HG03064 (cell line): ENCODE data around the gene DHRS1.
A peak's percentile ranks its signal among the peaks of the same experiment; 100 is the strongest.
"Not testable (repeated sequence)": the region's sequence is repeated elsewhere in the genome, so short reads cannot be mapped to it uniquely, and the experiment has no call there.

Experiments
- ATAC-seq: cut with Tn5 transposase; IDR thresholded peaks from one replicate; pipeline ENCODE4 v1.9.1; 2021; ENCODE audit warnings: low read depth; ENCODE audit not compliant: unreplicated experiment

Gene DHRS1

DNA sequence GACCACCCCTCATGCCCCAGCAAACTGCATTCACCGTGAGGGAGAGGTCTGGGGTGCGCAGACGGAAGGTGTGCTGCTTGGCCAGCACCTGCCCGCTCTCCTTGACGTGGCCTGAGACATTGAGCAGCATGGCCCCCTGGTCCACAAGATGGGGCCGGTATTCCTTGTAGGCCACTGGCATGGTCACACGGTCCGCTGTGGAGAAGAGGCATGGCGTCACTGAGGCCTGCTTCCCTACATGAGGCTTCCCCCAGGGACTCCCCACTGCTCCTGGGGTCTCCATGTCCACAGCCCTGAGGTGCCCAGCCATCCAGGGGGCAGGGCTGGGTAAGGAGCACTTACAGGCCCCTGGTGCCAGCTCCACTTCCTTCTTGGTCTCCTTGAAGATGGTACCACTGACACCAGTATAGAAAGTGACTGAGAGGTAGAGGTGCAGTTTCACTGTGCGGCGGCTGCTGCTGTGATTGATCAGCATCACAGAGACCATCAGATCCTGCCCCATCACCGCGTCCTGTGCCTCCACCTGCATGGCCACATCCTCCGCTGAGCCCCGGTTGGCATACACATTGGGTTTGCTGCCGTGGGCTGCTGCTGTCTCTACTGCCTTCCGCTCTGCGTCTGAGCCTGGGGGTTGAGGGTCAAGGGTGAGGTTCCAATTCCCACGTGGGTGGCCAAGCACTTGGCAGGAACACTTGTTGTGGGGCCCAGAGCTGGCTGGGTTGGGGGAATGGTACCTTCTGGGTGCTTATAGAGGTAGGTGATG is 44.8 kb downstream of the DHRS1 start:
- ATAC-seq: no peak

GRCh38 chr14:24253936-24254335 is 45.6 kb downstream of the DHRS1 start:
- ATAC-seq: no peak

DNA sequence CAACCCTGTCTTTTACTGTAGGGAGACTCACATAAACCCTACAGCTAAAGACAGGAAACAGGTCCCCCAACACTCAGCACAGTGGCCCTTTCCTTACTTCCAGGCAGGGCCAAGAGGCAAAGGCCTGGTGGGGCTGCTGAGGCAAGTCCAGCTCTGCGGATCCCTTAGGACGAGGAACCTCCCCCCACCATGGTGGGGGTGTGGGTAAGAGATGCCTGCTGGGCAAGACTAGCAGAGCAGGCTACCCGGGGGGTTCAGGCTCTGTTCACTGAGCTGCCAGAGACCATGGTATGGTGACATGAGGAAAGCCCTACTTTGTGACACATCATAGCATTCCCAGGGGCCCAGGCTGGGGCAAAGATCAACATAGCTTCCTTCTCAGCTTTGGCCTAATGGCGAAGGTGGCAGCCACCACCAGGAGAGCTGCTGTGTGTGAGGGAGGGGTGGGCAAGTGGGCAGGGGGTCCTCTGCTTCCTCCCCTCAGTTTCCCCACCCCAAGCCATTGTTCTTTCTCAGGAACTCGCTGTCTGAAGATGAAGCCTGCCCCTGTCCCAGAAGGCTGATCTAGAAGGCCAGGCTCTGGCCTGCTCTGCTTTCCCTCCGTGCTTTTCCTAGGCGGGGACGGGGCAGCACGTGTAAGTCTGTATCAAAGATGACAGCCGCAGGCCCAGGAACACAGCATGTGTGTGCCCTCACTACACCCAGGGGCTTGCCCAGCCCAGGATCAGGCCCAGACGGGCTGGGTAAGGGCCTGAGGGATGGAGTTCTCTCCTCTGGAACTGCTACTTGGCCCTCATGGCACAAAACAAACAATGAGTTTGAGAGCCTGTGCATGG is 47.1 kb downstream of the DHRS1 start:
- no peak for ATAC-seq

DNA sequence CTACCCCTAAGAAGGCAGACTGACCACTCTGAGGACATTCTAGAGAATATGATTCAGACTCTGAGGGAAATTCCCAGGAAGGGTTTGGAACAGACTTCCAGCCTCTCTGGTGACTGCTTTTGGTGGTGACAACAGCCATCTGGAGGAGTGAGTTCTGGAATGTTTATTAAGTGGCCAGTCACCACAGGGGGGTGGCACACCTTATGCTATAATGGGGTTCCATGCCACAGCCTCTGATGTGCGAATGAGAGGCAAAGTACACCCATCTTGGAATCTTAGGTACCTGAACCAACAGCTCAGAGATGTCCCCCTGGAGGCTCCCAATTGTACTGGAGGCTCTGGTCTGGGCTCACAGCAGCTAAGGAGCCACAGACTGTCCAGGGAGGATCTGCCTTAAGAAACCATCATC is 47.7 kb downstream of the DHRS1 start:
- no peak for ATAC-seq

DNA sequence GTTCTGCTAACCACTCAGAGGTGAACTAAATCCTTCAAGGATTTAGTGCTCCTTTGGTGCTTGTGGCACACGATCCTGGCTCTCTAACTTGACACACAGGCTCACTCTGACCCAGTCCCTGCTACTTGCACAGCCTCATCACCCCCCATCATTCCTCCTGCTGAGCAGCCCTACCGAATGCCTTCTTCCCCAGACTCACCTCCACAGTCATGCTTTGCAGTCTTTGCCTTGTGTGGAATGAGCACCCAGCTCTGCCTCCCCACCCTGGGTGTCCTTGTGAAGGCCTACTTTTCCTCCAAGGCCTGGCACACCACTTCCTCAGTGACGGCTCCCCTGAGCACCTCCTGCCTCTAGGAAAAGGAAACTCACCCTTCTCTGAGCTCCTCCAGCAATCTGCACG is 49.2 kb downstream of the DHRS1 start:
- ATAC-seq: no peak

DNA sequence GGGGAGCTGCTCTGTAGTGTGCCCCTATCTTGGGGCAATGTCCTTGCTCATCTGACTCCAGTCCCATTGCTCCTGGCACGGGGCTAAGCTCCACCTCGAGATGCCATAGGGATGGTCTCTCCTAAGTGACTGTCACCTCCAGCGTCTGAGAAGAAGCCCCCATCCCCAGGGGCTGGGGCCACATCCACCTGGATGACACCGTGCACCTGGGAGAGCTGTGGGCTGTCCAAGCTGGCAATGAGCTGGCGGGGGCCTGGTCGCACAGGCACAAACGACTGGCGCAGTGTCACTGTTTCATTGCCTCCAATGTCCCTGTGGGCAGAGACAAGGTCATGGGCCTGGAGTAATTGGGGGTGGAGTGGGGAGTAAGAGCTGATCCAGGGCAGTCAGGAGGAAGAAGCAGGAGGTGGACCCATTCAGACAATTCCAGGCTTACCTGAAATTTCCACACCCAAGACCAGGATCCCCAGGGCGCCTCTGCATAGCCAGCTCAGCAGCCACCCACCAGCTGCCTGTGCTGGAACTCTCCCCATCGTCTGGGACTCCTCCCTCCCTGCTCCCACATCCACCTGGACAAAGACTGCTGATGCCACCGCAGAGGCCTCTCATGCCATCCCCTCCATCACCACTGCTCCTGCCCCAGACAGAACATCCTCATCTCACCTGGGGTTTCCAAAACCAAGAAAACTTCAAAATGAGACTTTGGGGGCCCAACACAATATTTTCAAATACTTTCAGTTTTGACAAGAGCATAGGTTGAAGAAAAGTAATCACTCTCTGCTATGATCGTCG is 50.2 kb downstream of the DHRS1 start:
- ATAC-seq: no peak

GRCh38 chr14:24247422-24247821 is 52.2 kb downstream of the DHRS1 start:
- no peak for ATAC-seq

- ATAC-seq: no peak
These were observed 52.8 kb downstream of the DHRS1 start for GRCh38 chr14:24246765-24247212.

GRCh38 chr14:24245350-24245749 is 54.2 kb downstream of the DHRS1 start:
- ATAC-seq: not testable (repeated sequence)

DNA sequence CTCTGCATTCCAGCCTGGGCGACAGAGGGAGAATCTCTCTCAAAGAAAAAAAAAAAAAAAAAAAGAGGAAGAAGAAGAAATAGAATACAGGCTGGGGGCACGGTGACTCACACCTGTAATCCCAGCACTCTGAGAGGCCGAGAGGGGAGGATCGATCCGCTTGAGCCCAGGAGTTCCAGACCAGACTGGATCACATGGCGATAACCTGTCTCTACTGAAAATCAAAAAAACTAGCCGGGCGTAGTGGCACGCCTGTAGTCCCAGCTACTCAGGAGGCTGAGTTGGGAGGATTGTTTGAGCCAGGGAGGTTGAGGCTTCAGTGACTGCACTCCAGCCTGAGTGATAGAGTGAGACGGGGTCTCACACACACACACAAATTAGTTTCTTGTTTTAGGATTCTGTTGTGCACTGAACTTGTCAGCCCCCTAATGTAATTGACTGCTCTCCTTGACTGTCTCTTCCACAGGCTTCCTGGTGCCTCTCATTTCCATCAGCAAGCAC is 56.2 kb downstream of the DHRS1 start:
- ATAC-seq: no peak

GRCh38 chr14:24241829-24242443 is 57.6 kb downstream of the DHRS1 start:
- peak; percentile 78 for ATAC-seq
